SK-N-MC (cell line): ENCODE data around the gene RASSF4.

ENCODE experiments used
- EZH2 ChIP-seq: fragments of 200-600 bp; sonication (generic); IDR thresholded peaks from one replicate; pipeline ENCODE4 v1.6.1; 2017; ENCODE audit warnings: antibody characterized with exemption
- FOXP2 ChIP-seq: optimal IDR thresholded peaks from 2 replicates; pipeline ENCODE3; 2011; ENCODE audit warnings: mild to moderate bottlenecking, moderate library complexity; ENCODE audit not compliant: insufficient read depth; ENCODE audit errors: extremely low read length, control extremely low read depth
- POLR2AphosphoS5 ChIP-seq: IDR thresholded peaks from 2 replicates; pipeline ENCODE4 v1.6.1; 2012; ENCODE audit warnings: mild to moderate bottlenecking, low read depth, low read length, borderline replicate concordance

DNA sequence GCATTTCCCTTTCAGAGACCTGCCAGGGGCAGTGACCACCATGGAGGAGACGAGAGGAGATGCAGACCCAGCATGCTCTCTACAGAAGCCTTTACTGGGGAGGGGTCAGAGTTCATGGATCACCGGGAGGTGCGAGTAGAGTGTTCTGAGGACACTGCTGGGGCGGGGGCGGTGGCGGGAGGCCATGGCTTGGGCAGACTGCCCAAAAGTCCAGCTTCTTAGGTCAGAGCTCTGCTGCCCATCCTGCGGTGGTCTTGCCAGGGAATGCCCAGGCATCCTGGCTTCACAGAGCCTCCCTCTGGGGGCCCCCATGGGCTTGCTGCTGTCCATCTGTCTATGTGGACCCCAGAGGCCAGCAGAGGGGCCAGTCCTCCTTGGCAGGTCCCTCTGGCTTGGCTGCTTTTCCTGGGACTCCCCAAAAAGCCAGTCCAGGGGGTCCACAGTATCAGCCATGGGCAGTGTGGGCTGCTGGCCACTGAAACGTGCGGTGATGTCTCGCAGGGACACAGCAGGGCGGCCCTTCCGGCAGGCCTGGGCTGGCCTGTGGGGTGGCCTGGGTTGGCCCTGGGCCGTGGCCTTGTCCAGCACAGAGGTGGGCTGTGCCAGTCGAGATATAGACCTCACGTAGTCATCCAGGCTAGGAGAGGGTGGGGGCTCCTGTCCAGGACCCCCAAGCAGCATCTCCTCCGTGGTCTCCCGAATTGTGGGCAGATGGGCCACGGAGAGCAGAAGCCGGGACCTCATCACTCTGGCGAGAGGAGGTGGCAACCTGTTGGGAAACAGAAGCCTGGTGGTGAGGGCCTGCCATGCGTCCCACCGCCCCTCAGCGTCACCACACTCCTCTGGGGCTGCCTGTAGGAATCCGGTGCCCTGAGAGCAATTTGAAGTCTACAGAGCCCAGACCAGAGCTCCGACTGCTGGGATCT, 17.9 kb downstream of the RASSF4 start:
- TF ChIP-seq POLR2AphosphoS5 (no peak), EZH2 (no peak), FOXP2 (no peak)
